Left colon (tissue), 2 donors: ENCODE measurements around the gene NKAIN4. TPM values are rescaled to one million over a fixed set of nuclear protein-coding genes. Genes with fewer than 3 reads are reported as not detected.

Source experiments
- microRNA-seq, 2 donors: library from miRNA; unstranded; fragments of <30 nt; microRNA quantifications; one replicate each; pipeline versions ENCODE4 v1.1.0 to v1.2.0, GENCODE V29; 2020
- total RNA-seq, 2 donors: library from RNA; stranded (reverse); fragmentation: NEBNext Ultra II Directional; extraction: Animal tissue kit (Norgen Biotek cat#: 25700); gene quantifications; one replicate each; pipeline ENCODE4 v1.2.1, GENCODE V29; 2021
- donor health status: DM: no; HTN: no; CAD: no.
- donor health status: DM: yes; HTN: yes; CAD: no.

NKAIN4 gene
- total RNA-seq, 2 donors from 2014 or later, result 0.27 TPM; not detected in 1

Small RNA genes lying within 50 kb of the gene (microRNA-seq; reads per million reads assigned to microRNA genes)
- gene MIR3196, result 0 reads per million in 2 donors
- gene MIR4326, result 2.7 to 3.2 reads per million in 2 donors

Other genes starting within 250 kb of the NKAIN4 start
- gene BHLHE23, start 247.5 kb downstream of the NKAIN4 start, total RNA-seq, result not detected
- 10 to 100 TPM; 32.8 to 37.8 TPM for gene YTHDF1, start 38.3 kb downstream of the NKAIN4 start, total RNA-seq
- under 1 TPM in 1 of 2 donors, not detected in 1; 0.25 TPM for gene BIRC7, start 18.6 kb downstream of the NKAIN4 start, total RNA-seq
- gene ARFGAP1, start 18.4 kb upstream of the NKAIN4 start, total RNA-seq, result 10 to 100 TPM; 67.4 to 95.2 TPM
- gene COL20A1, start 38.7 kb upstream of the NKAIN4 start, total RNA-seq, result not detected
- not detected for gene CHRNA4, start 106.9 kb upstream of the NKAIN4 start, total RNA-seq
- gene KCNQ2, start 218.2 kb upstream of the NKAIN4 start, total RNA-seq, result under 1 TPM; 0.21 to 0.28 TPM
- gene EEF1A2, start 244.6 kb upstream of the NKAIN4 start, total RNA-seq, result 1 to 10 TPM; 1.3 to 1.8 TPM